ENCODE measurements around the gene STK32C. TPM values are rescaled to one million over a fixed set of nuclear protein-coding genes. Genes with fewer than 3 reads are reported as not detected.
"Not testable (repeated sequence)": the region's sequence is repeated elsewhere in the genome, so short reads cannot be mapped to it uniquely, and the experiment has no call there.

Gene STK32C
- total and polyA plus RNA-seq, 8 donors = 3.3 to 13.2 (median 5.2) TPM

- no peaks in the 10 kb centered on the region for H3K36me3 ChIP-seq
- ATAC-seq = peak in 1 of 4 donors; percentile 38
- no peak overlapping the region for H3K4me3 ChIP-seq
- WGBS, 2 donors = 70 to 77% methylated on average over 6 of the region's 6 CpGs
- intact Hi-C loops (cut with DNase I) = no loop called here
- H3K27ac ChIP-seq = no peak overlapping the region
- no peaks in the 10 kb centered on the region for H3K27me3 ChIP-seq
- no peaks in the 10 kb centered on the region for H3K4me1 ChIP-seq
- no peaks in the 10 kb centered on the region for H3K9me3 ChIP-seq
- no peak for DNase-seq
- FAIRE-seq = no peak
- TF ChIP-seq CTCF (IDR thresholded peaks at IDR 0.05) = no peak
Measured at GRCh38 chr10:132322586-132323048, 14.9 kb upstream of the STK32C start.

DNA sequence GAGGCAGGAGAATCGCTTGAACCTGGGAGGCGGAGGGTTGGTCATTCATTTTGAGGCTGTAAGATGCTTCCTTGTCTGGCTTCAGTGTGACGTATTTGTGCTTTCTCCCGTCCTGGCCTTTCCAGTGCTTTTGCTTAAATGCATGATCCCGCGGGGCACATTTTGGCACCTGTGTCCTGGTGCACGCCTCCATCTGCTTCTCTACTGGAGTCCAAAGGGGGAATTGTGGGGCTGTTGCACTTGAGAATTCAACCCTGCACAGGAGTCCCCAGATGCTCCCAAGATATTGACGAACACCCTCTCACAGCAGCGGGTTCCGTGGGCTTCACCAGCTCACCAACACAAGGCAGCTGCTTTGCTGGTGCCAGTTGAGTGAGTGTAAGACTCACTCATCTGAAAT, 14.0 kb upstream of the STK32C start:
- H3K36me3 ChIP-seq = no peaks in the 10 kb centered on the region
- H3K4me3 ChIP-seq = no peak overlapping the region
- no peak for DNase-seq
- no peak overlapping the region for H3K27ac ChIP-seq
- intact Hi-C loops (cut with DNase I) = no loop called here
- H3K27me3 ChIP-seq = no peaks in the 10 kb centered on the region
- no peak for ATAC-seq
- WGBS, 2 donors = 83 to 90% methylated on average over 10 of the region's 10 CpGs
- TF ChIP-seq CTCF (IDR thresholded peaks at IDR 0.05) = no peak
- no peaks in the 10 kb centered on the region for H3K4me1 ChIP-seq
- no peaks in the 10 kb centered on the region for H3K9me3 ChIP-seq
- FAIRE-seq = no peak

DNA sequence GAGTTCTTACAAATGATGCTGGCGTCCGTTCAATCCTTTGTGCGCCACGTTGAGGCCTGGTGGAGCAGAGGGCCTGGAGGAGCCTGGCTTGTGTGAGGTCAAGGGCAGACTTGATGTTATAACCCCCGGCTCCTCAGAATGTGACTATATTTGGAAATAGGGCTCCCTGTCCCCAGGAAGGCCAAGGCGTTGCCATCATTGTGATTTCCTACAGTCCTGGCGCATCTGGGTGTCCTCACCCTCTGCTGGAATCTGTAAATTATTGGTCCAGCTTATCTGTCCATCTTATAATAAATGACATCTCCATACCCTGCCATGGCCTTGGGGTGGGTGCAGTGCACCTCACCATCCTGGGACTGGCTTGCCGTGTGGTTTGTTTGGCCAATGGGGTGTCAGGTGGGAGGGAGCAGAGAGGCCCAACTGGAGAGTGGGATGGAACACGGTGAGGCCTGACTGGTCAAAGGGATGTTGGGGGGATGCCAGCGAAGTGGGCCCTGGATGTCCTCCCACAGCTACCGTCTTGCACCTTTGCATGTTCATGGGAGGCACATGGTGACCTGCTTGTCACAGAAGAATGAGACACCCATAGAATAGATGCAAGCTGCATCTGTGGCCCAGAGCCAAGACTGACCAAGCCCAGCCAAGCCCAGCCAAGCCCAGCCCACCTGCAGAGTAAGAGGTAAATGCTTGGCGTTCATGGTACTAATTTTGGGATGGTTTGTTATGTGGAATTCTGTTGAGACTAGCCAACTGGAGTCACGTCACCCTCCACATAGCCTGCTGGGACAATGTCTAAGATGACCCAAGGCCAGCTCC, 13.1 kb upstream of the STK32C start:
- DNase-seq (no peak), ATAC-seq (no peak), FAIRE-seq (no peak)
- TF ChIP-seq CTCF (IDR thresholded peaks at IDR 0.05) = no peak
- intact Hi-C loops (cut with DNase I) = no loop called here
- Histone ChIP-seq H3K4me1 (no peaks in the 10 kb centered on the region), H3K27me3 (no peaks in the 10 kb centered on the region), H3K27ac (no peak overlapping the region), H3K36me3 (no peaks in the 10 kb centered on the region), H3K9me3 (no peaks in the 10 kb centered on the region), H3K4me3 (no peak overlapping the region)
- WGBS, 2 donors = 84 to 89% methylated on average over 13 of the region's 13 CpGs

- no peak overlapping the region for H3K4me3 ChIP-seq
- 67 to 72% methylated on average over 15 of the region's 15 CpGs for whole genome bisulfite sequencing, 2 donors
- no peak for TF ChIP-seq CTCF (IDR thresholded peaks at IDR 0.05)
- peak in 3 of 4 donors; percentile 62 to 91 (median 78) for ATAC-seq
- no peaks in the 10 kb centered on the region for H3K9me3 ChIP-seq
- no peak overlapping the region for H3K27ac ChIP-seq
- no peaks in the 10 kb centered on the region for H3K36me3 ChIP-seq
- H3K27me3 ChIP-seq = no peaks in the 10 kb centered on the region
- no peaks in the 10 kb centered on the region for H3K4me1 ChIP-seq
- DNase-seq = no peak
- FAIRE-seq = no peak
- intact Hi-C loops (cut with DNase I) = no loop called here
Measured at GRCh38 chr10:132319853-132320653, 12.3 kb upstream of the STK32C start.

DNA sequence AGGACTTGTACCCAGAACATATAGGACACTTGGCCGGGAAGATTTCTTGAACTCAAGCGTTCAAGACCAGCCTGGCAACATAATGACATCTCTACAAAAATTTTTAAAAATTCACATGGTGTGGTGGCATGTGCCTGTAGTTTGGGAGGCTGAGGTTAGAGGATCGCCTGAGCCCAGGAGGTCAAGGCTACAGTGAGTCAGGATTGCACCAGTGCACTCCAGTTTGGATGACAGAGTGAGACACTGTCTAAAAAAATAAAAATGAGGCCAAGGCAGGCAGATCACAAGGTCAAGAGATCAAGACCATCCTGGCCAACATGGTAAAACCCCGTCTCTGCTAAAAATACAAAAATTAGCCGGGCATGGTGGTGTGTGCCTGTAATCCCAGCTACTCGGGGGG, 9.7 kb upstream of the STK32C start:
- H3K4me3 ChIP-seq; DNase-seq; H3K9me3 ChIP-seq; H3K4me1 ChIP-seq; H3K27me3 ChIP-seq; ATAC-seq; FAIRE-seq; H3K36me3 ChIP-seq; intact Hi-C loops (cut with DNase I); H3K27ac ChIP-seq: not testable (repeated sequence)
- WGBS, 2 donors = 77 to 86% methylated on average over 6 of the region's 6 CpGs

Measured in pancreas (tissue), 10 donors.